Glutamatergic neuron (in vitro differentiated cells): Measurements from ENCODE around the gene UBL4B. TPM values are rescaled to one million over a fixed set of nuclear protein-coding genes. Genes with fewer than 3 reads are reported as not detected.

Experiments
- DNase-seq: peaks from one replicate; pipeline ENCODE4 v3.0.0; 2022
- H3K27ac Mint-ChIP-seq: one replicate; pipeline ENCODE4 v1.8.0; 2020; ENCODE audit warnings: mild to moderate bottlenecking, mixed read lengths, inconsistent platforms; ENCODE audit not compliant: unreplicated experiment
- H3K27me3 Mint-ChIP-seq: one replicate; pipeline ENCODE4 v1.8.0; 2020; ENCODE audit warnings: mild to moderate bottlenecking, moderate library complexity, mixed read lengths, inconsistent platforms; ENCODE audit not compliant: unreplicated experiment
- H3K36me3 Mint-ChIP-seq: one replicate; pipeline ENCODE4 v1.8.0; 2020; ENCODE audit warnings: mild to moderate bottlenecking, mixed read lengths, inconsistent platforms; ENCODE audit not compliant: unreplicated experiment
- H3K4me1 Mint-ChIP-seq: one replicate; pipeline ENCODE4 v1.8.0; 2020; ENCODE audit warnings: mild to moderate bottlenecking, low read depth, mixed read lengths, inconsistent platforms; ENCODE audit not compliant: unreplicated experiment
- H3K4me3 Mint-ChIP-seq: one replicate; pipeline ENCODE4 v1.8.0; 2020; ENCODE audit warnings: mild to moderate bottlenecking, mixed read lengths, inconsistent platforms; ENCODE audit not compliant: unreplicated experiment
- H3K9me3 Mint-ChIP-seq: one replicate; pipeline ENCODE4 v1.8.0; 2020; ENCODE audit warnings: mild to moderate bottlenecking, moderate library complexity, mixed read lengths, inconsistent platforms; ENCODE audit not compliant: unreplicated experiment
- total RNA-seq: library from RNA; stranded (reverse); fragmentation: NEBNext Ultra II Directional; extraction: Animal tissue kit (Norgen Biotek cat#: 25700); gene quantifications from one replicate; pipeline ENCODE4 v1.2.1, GENCODE V29; 2021; ENCODE audit not compliant: unreplicated experiment
- TF ChIP-seq, protein P1 (sequence below): fragments of 200-600 bp; sonication (generic); IDR thresholded peaks from one replicate; pipeline ENCODE4 v1.5.0; 2021; ENCODE audit not compliant: partially characterized antibody, unreplicated experiment

UBL4B gene
- total RNA-seq, 1 donor from 2014 or later, result not detected

DNA sequence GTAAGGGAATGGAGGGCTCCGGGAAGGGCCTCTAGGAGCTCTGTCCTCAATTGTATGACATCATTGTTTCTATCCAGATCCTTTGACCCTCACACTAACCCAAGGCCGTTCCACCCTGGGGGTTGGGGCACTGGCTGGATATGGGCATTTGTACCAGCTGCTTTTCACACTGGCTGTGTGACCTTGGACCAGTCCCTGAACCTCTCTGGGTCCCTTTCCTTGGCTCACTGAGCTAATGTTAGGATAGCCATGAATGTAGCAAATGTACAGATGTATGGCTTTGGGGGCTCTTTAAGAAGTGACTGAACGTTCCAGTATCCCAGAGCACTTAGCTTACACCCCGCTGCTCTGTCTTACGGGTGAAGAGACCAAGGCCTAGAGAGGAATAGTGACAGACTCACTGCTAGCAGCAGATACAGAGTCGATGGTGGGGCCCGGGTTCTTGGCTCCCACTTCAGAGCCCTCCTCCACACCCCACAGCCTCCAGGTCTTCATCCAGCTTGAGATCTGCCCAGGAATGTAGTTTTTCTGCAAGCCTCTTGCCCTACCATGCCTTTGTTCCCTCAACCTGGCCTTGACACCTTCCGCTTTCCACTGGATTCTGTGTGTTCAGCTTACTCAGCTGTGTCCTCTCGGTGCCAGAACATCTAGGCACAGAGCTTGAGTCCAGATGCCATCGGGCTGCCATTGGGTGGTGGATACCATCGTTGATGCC, 14.6 kb upstream of the UBL4B start:
- TF ChIP-seq, protein P1, sequence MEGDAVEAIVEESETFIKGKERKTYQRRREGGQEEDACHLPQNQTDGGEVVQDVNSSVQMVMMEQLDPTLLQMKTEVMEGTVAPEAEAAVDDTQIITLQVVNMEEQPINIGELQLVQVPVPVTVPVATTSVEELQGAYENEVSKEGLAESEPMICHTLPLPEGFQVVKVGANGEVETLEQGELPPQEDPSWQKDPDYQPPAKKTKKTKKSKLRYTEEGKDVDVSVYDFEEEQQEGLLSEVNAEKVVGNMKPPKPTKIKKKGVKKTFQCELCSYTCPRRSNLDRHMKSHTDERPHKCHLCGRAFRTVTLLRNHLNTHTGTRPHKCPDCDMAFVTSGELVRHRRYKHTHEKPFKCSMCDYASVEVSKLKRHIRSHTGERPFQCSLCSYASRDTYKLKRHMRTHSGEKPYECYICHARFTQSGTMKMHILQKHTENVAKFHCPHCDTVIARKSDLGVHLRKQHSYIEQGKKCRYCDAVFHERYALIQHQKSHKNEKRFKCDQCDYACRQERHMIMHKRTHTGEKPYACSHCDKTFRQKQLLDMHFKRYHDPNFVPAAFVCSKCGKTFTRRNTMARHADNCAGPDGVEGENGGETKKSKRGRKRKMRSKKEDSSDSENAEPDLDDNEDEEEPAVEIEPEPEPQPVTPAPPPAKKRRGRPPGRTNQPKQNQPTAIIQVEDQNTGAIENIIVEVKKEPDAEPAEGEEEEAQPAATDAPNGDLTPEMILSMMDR, result no peak
- H3K4me3 Mint-ChIP-seq, result no peak overlapping the region
- peaks cover under 1% of the 10 kb centered on the region for H3K4me1 Mint-ChIP-seq
- DNase-seq, result no peak
- no peaks in the 10 kb centered on the region for H3K36me3 Mint-ChIP-seq
- H3K9me3 Mint-ChIP-seq, result no peaks in the 10 kb centered on the region
- H3K27me3 Mint-ChIP-seq, result peaks cover 5% of the 10 kb centered on the region
- H3K27ac Mint-ChIP-seq, result no peak overlapping the region

DNA sequence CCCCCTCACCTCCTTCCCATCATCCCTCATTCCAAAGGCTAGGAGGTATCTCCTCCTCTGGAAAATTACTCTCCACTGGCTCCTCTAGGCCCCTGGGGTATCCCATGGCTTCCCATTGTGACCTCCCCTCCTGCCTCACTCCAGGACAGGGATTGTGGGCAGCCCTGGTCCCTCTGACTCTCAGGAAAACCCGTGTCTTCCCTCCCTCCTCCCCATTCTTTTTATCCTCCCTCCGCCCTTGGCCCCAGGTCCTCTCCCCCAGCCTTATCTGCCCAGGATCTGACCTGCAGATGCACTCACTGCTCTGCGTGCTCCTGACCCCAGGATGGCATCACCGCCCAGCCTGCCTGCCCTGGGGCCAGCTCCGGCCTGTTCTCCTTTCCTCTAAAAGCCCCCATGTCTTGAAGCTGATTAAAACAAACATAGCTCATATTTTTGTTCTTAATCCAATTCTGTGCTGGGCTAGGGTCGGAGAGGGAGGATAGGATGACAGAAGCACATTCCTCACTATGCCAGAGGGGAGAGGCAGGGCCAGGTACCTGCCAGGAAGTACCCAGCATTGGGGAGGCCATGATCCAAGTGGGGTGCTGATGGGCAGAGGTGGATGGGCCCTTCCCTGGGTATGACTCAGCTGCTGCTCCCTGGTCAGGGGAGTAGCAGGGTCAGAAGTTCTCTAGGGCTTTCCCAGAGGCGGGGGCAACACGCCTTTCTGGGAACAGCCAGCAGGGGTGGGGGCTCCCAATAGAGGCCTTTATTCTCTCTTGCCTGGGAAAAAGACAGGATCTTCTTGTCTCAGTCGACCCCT, 13.8 kb upstream of the UBL4B start:
- H3K36me3 Mint-ChIP-seq, result no peaks in the 10 kb centered on the region
- TF ChIP-seq, protein P1, result no peak
- no peaks in the 10 kb centered on the region for H3K4me1 Mint-ChIP-seq
- no peak overlapping the region for H3K27ac Mint-ChIP-seq
- no peak for DNase-seq
- H3K27me3 Mint-ChIP-seq, result peaks cover 5% of the 10 kb centered on the region
- H3K9me3 Mint-ChIP-seq, result no peaks in the 10 kb centered on the region
- H3K4me3 Mint-ChIP-seq, result no peak overlapping the region

DNA sequence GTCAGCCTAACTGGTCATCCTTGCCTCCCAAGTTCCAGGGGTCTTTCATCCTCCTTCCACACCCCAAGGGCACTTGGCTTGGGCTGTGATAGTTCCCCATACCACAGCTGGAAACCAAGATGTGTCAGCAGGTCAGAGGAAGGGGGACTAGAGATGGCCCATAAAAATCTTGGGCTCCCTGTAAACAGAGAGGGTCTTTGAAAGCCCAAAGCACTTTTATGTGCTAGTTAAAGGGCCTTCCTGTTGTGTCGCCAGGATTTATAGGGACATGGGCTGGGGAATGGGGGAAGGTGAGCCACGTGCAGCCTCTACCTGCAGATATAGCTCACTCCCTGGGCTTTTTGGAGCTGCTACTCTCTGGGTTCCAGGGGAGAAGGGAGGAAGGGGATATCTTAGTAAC, 11.9 kb upstream of the UBL4B start:
- DNase-seq, result no peak
- H3K27ac Mint-ChIP-seq, result no peak overlapping the region
- no peak overlapping the region for H3K4me3 Mint-ChIP-seq
- H3K36me3 Mint-ChIP-seq, result no peaks in the 10 kb centered on the region
- TF ChIP-seq, protein P1, result no peak
- peaks cover 9% of the 10 kb centered on the region for H3K27me3 Mint-ChIP-seq
- H3K4me1 Mint-ChIP-seq, result no peaks in the 10 kb centered on the region
- no peaks in the 10 kb centered on the region for H3K9me3 Mint-ChIP-seq

DNA sequence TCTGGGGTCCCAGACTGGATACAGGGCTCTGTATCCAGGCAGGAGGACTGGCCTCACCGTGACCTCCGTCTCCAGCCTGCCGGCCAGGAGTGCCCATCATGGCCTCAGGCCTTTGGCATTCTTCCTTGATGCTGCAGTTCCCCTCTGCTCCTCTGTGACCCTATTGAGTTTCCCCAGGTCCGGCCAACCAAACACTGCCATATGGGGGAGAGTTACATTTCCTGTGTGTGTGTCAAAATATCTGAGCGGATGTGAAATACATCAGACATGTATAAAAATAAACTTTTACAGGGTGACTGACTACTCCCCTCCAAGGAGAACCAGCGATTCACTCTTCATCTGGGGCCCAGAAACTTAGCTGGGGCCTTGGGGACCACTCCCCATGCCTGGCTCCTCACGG, 10.2 kb upstream of the UBL4B start:
- Mint-ChIP-seq H3K36me3 (no peaks in the 10 kb centered on the region), H3K27me3 (peaks cover 11% of the 10 kb centered on the region), H3K9me3 (no peaks in the 10 kb centered on the region), H3K4me3 (no peak overlapping the region), H3K27ac (no peak overlapping the region), H3K4me1 (peaks cover 3% of the 10 kb centered on the region)
- DNase-seq, result no peak
- TF ChIP-seq, protein P1, result no peak
